Measurements from ENCODE around the gene BICC1. TPM values are rescaled to one million over a fixed set of nuclear protein-coding genes. Genes with fewer than 3 reads are reported as not detected.

BICC1 gene
- total RNA-seq, 4 donors from 2014 or later, result 9.3 to 20.8 (median 12.5) TPM

DNA sequence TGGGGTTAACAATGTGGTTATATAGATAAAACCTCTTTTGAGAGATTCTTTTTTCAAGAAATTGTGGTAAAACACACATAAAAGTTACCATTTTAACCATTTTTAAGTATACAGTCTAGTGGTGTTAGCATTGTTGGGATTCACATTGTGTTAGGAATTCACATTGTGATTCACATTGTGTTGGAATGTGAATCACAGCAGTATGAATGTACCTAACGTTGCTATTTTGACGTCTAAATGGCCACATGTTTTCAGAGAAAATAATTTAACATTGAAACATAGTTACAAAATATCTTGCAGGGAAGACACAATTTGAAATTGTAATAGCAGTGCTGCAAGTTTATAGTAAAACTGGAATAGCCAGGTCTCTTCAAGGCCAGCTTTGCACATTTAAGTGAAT is 129.0 kb downstream of the BICC1 start:
- WGBS, 2 donors, result 55 to 64% methylated on average over 2 of the region's 2 CpGs
- DNase-seq, result no peak
- intact Hi-C loops (cut with DNase I), result loop anchor here (5.0 kb wide), 1 partner anchor 109 kb away; no protein-coding TSS in a partner anchor
- H3K4me1 ChIP-seq, result no peaks in the 10 kb centered on the region
- no peaks in the 10 kb centered on the region for H3K36me3 ChIP-seq
- TF ChIP-seq, protein P1, sequence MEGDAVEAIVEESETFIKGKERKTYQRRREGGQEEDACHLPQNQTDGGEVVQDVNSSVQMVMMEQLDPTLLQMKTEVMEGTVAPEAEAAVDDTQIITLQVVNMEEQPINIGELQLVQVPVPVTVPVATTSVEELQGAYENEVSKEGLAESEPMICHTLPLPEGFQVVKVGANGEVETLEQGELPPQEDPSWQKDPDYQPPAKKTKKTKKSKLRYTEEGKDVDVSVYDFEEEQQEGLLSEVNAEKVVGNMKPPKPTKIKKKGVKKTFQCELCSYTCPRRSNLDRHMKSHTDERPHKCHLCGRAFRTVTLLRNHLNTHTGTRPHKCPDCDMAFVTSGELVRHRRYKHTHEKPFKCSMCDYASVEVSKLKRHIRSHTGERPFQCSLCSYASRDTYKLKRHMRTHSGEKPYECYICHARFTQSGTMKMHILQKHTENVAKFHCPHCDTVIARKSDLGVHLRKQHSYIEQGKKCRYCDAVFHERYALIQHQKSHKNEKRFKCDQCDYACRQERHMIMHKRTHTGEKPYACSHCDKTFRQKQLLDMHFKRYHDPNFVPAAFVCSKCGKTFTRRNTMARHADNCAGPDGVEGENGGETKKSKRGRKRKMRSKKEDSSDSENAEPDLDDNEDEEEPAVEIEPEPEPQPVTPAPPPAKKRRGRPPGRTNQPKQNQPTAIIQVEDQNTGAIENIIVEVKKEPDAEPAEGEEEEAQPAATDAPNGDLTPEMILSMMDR (IDR thresholded peaks at IDR 0.05), result no peak
- TF ChIP-seq POLR2A (IDR thresholded peaks at IDR 0.05), result no peak
- no peak overlapping the region for H3K4me3 ChIP-seq (replicated peaks in 1 of 3)
- H3K27ac ChIP-seq, result no peak overlapping the region
- no peaks in the 10 kb centered on the region for H3K9me3 ChIP-seq
- H3K27me3 ChIP-seq, result no peaks in the 10 kb centered on the region

DNA sequence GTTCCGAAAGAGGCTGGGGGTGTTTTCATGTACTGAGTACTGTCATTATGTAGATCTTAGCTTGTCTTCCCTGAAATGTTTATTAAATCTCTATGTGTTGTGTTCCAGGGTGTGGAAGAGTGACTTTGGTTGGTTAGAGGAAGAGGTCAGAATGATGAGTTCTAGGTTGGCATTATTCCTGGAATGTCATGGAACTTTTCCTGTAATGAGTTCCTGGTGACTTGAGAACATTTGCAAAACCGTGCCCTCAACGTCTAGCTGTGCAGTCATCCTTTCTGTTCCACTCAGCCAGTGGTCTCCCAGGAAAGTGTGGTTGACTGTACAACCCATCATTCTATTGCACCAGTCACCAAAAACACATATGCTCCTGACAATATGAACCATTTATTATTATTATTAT is 129.6 kb downstream of the BICC1 start:
- TF ChIP-seq POLR2A (IDR thresholded peaks at IDR 0.05), result no peak
- TF ChIP-seq, protein P1 (IDR thresholded peaks at IDR 0.05), result no peak
- intact Hi-C loops (cut with DNase I), result loop anchor here (5.0 kb wide), 1 partner anchor 110 kb away; no protein-coding TSS in a partner anchor
- Histone ChIP-seq H3K4me1 (no peaks in the 10 kb centered on the region), H3K4me3 (replicated peaks in 1 of 3) (no peak overlapping the region), H3K27ac (no peak overlapping the region), H3K27me3 (no peaks in the 10 kb centered on the region), H3K9me3 (no peaks in the 10 kb centered on the region), H3K36me3 (no peaks in the 10 kb centered on the region)
- no peak for DNase-seq
- 78 to 79% methylated on average over 3 of the region's 3 CpGs for WGBS, 2 donors

DNA sequence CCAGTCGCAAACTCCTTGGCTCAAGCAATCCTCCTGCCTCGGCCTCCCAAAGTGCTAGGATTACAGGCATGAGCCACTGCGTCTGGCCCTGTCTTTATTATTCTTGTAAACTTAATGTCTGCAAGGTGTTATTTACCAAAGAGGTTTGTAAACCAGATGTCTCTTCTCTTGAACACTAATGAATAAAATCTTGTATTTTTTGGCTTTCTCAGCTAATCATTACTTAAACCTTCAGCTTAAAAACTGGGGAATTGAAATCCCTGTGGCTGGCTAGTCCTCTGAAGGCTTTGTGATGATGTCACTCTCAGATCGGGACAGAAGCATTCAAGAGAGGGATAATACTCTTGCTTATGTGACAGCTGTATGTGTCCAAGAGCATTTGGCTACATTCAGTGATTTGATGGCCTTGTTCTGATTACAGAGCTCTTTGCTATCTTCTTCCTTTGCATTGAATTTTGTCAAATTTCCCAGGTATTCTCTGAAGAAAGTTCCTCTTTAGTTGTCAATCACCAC is 130.3 kb downstream of the BICC1 start:
- Histone ChIP-seq H3K27ac (no peak overlapping the region), H3K4me3 (replicated peaks in 1 of 3) (no peak overlapping the region), H3K27me3 (no peaks in the 10 kb centered on the region), H3K4me1 (no peaks in the 10 kb centered on the region), H3K36me3 (no peaks in the 10 kb centered on the region), H3K9me3 (no peaks in the 10 kb centered on the region)
- no peak for DNase-seq
- WGBS, 2 donors, result 66 to 67% methylated on average over 4 of the region's 4 CpGs
- intact Hi-C loops (cut with DNase I), result loop anchor here (5.0 kb wide), 1 partner anchor 111 kb away; no protein-coding TSS in a partner anchor
- no peak for TF ChIP-seq POLR2A (IDR thresholded peaks at IDR 0.05)
- TF ChIP-seq, protein P1 (IDR thresholded peaks at IDR 0.05), result no peak

DNA sequence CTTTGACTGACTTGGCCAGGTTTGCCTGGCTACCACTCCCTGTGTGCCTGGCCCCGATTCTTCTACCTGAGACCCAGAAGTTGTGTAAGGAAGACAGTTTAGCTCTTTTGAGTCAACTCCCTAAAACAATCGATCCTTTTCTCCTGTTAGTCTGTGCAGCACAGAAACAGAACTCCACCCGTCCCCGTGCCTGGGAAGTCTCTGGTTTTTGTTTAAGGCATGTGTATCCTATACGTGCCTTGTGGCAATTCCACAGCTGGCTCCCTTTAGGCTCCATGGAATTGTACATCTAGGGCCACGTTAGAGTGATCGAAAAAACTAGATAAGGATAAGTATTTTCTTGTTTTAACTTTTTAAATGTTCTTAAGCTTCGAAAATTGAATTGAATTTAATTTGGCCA is 131.6 kb downstream of the BICC1 start:
- no peak for DNase-seq
- Histone ChIP-seq H3K36me3 (no peaks in the 10 kb centered on the region), H3K4me1 (no peaks in the 10 kb centered on the region), H3K27me3 (no peaks in the 10 kb centered on the region), H3K9me3 (no peaks in the 10 kb centered on the region), H3K4me3 (replicated peaks in 1 of 3) (no peak overlapping the region), H3K27ac (no peak overlapping the region)
- TF ChIP-seq, protein P1 (IDR thresholded peaks at IDR 0.05), result no peak
- no peak for TF ChIP-seq POLR2A (IDR thresholded peaks at IDR 0.05)
- WGBS, 2 donors, result 83 to 92% methylated on average over 8 of the region's 8 CpGs
- intact Hi-C loops (cut with DNase I), result loop anchor here (5.0 kb wide), 1 partner anchor 112 kb away; no protein-coding TSS in a partner anchor

- Histone ChIP-seq H3K9me3 (no peaks in the 10 kb centered on the region), H3K36me3 (no peaks in the 10 kb centered on the region), H3K27ac (no peak overlapping the region), H3K4me3 (replicated peaks in 1 of 3) (no peak overlapping the region), H3K4me1 (peaks cover 0 to under 1% of the 10 kb centered on the region in 2 donors), H3K27me3 (no peaks in the 10 kb centered on the region)
- DNase-seq, result no peak
- 70 to 74% methylated on average over 8 of the region's 8 CpGs for WGBS, 2 donors
- intact Hi-C loops (cut with DNase I), result no loop called here
- TF ChIP-seq, protein P1 (IDR thresholded peaks at IDR 0.05), result no peak
- no peak for TF ChIP-seq POLR2A (IDR thresholded peaks at IDR 0.05)
These were observed 132.9 kb downstream of the BICC1 start for GRCh38 chr10:58645416-58646146.

Data from thyroid gland (tissue), 4 donors.